GM18867 (cell line): Measurements from ENCODE around the gene COG3.

Source experiments
- ATAC-seq: cut with Tn5 transposase; IDR thresholded peaks from one replicate; pipeline ENCODE4 v1.9.1; 2021; ENCODE audit warnings: mild to moderate bottlenecking, moderate library complexity; ENCODE audit not compliant: unreplicated experiment

COG3 gene

DNA sequence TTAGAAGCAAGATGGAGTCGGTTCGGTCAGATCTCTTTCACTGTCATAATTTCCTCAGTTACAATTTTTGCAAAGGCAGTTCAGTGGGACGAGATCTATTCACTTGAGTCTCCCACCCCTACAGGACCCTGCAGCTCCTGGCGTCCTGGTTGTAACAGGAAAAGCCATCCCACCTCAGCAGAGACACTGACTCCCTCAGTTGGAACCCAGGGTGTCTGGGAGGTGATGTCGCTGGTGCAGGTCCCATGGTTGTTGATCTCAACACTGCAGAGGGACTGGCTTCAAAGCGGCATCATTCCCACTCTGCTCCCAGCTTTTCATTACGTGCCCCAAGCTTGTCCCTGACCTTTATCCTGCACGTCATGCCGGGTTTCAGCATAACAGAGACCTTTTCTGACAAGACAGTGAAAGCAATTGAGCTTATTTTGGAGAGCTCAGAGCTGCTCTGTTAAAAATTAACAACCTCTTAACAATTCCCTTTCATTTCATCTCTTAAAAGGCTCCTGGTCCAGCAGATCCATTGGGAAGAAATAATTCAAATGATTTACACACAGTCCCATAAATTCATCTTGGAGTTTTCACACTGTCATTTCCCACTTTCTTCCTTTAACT is 17.6 kb upstream of the COG3 start:
- no peak for ATAC-seq

DNA sequence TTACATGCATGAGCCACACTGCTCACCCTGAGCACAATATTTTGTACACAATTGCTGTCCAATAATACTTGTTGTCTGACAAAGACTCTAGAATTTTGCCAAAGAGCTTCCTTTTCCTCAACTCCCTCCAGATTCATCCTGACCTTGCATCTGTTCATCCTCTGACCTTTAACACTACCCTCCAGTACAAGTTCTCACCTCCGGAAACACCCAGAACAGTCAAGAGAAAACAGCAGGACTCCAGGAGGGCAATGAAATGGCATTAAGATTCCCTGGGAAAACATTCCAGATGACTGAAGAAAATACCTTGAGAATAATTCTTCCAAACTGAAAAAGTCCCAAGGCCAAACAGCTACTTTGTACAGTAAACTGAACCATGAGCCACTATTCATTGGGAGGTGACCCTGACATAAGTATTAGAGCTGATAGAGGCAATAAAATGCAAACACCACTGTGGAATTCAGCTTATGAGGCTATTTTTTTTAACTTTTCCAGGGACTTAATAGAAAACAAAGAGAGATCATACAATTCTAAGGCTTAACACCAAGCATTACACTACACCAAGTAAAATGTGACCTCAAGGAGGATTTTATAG is 15.7 kb upstream of the COG3 start:
- ATAC-seq = no peak

DNA sequence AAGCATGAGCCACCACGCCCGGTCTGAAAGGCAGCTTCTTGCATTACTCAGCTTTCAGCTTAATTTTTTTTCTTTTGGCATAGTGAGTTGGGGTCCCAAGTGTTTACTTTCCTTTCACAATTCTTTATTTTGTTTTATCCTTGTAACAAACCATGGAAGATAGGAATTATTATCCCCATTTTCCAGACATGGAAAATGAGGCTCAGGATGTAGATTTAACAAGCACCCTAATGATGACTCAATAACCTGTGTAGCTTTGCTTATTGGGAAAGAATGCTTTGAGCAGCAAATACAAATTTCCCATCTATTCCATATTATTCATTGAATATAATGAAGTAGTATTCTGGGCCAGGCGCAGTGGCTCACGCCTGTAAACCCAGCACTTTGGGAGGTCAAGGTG is 13.5 kb upstream of the COG3 start:
- no peak for ATAC-seq

DNA sequence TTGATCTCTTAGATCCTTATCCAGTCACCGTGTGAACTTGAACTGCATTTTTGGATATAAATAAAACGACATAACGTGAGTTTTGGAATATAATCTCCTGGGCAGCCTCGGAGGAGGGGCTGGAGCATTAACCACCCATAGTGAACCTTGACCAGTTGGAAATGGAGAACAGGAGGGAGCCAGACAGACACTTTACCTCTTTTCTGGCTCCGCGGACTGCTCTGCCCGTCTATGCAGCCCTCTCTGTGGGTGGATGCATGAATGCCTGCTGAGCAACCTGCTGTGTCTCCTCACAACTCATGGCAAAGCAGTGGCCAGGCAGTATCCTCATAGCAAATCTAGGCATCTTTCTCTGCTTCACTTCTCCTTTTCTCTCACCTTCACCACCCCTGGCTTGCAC is 10.5 kb upstream of the COG3 start:
- ATAC-seq = no peak

DNA sequence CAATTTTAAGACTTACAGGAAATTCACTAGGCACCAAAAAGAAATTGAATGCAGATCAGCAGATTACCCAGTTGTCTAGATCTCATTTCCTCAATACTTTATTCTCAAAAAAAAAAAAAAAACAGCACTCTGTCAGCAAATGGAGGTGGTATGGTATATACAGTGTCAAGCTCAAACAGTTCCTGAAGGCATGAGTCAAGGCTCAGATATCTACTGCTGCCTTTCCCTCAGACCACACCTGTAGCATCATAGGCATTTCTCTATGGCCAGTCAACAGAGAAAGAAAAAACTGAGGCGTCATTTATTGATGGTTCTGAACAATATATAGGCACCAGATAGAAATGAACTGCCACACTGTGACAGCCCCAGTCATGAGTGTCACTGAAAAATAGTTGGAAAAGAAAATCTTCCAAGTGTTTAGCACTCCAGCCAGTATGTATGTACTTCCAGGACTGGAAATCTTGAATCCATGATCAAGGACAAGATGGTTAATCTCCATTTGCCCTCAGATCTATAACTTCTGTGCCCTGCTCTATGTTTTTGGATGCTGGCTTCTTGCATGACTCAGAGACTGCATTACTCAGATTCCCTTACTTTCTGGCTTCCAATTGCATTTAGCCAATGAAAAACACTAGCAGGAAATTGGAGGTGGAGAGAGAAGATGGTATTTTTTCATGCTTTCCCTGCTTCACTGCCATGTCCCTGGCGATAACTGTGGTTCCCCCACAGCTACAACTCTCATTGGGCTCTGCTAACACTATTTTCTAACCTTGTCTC is 8.4 kb upstream of the COG3 start:
- ATAC-seq = no peak

DNA sequence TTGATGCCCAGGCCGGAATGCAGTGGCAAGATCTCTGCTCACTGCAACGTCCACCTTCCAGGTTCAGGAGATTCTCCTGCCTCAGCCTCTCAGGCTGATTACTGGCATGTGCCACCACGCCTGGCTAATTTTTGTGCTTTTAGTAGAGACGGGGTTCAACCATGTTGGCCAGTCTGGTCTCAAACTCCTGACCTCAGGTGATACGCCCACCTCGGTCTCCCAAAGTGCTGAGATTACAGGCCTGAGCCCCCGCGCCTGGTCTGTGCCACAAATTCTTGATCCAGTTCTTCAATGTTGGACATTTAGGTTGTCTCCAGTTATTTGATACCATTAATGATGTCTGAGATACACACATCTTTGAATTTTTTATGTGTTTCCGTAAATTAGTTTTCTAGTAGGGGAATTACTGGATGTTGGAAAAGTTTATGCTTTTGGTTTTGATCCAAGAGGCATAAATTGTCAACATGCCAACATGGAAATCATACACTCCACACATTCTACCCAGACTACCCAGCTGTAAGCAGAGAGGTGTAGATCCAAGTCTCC is 525 bp upstream of the COG3 start:
- no peak for ATAC-seq

DNA sequence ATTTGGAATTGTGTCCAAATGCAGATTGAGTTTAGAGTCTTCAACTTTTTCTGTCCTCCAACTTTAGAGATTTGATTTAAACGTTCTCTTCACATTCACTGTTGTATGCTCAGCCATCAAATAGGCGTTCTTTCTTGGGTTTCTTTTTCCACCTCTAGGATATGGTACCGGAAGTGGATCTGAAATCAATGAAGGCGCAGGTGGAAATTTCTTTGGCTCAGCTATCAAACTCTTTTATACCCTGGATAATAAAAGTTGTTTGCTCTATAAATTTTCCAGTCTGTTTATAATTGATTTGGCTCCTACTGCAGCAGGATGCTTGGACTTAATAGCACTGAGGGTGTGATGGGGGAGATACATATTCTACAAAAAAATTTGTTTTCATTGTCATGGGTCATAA is 1.6 kb downstream of the COG3 start:
- ATAC-seq = no peak

DNA sequence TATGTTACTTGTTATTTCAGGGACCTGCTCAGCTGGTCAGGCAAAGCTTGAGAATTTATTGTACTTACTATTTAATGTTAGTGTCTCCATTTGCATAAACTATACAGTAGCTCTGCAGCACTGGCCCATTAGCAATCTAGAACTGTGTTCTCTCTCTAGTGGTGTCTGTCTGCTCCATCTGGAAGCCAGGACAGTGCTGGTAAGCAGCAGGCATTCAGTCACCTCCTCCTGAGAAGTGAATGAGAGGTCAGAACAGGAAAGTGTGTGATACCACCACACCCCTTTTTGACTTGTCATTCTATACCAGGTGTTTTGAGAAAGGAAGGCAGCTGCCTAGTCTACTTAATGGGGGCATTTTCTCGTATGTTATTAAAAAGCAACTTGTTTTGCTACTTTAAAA is 3.9 kb downstream of the COG3 start:
- no peak for ATAC-seq

DNA sequence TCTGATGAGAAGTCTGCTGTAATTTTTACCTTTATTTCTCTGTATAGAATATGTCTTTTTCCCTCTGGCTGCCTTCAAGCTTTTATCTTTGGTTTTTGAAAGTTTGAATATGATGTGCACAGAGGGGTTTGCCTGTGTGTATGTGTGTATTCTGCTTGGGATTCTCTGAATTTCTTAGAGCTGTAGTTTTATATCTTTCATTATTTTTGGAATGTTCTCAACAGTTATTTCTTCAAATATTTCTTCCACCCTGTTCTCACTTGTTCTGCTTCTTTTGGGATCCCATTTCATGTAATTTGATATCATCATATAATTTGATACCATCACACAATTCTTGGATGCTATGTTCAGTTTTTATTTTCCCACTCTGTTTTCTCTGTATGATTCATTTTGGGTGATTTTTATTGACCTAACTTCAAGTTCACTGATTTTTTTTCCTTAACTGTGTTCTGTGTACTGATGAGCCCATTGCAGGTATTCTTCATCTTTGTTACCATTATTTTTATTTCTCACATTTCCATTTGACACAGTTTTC is 7.5 kb downstream of the COG3 start:
- ATAC-seq = no peak

DNA sequence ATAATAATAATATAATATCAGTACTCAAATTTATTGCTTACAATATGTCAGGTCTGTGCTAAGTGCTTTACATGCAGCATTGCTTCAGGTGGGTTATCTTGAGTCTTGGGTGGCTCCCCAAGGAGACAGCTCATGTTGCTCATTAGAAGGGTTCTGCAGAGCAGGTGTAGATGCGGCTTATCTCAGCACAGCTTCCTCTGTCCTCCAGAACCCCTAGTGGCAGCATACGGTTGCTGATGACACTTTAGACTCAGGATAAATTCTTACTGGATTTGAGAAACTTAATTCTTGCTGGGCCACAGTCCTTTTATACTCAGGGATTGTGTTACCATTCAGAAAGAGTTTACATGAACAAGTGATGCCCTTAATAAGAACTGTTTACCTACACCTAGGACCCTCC is 8.9 kb downstream of the COG3 start:
- no peak for ATAC-seq

DNA sequence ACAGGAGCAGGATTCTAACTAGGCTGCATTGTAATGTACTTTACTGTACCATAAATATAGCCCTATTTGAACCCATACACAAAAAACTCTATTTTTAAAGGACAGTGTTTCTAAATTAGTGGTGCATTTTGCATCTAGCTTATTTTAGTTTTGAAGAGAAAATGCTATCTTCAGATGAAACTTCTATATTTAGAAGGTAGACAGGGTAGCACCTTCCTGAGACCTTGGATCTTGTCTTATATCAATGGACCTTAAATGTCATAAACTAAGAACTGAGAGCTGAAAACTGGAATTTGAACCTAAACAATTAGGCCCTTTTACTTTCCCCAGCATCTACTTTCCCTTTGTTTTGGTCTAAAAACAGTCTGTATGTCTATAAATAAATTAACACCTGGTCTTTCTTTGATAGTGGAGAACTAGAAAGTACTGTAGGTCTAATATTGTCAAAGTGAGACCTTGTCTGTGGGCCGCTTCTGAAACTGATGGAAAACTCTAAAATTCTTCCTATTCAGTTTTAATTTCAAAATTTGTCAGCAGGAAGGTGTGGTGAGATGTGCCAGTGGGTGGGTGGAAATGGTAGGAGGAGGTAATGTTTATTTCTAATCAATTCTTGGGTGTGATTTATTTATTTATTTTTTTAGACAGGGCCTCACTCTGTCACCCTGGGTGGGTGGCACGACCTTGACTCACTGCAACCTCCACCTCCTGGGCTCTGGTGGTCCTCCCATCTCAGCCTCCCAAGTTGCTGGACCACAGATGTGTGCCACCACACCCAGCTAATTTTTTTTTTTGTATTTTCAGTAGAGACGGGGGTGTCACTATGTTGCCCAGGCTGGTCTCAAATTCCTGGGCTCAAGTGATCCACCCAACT is 10.1 kb downstream of the COG3 start:
- no peak for ATAC-seq

DNA sequence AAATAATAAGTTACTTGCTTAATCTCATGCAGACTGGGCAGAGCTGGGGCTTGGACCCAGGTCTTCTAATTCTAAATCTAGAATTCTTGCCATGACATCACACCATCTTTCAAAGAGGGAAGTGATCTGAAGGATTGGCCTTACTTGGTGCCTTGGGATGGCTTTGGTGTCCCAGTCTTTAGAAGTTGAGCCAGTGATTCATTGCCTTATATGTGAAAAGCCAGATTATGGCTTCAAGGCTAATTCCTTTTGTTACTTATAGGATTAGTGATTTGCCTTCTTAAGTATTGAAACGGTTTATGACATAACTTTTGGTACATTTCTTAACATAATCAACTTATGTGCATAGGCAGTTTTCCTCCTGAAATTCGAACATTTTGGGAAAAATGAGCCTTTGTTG is 14.9 kb downstream of the COG3 start:
- no peak for ATAC-seq

DNA sequence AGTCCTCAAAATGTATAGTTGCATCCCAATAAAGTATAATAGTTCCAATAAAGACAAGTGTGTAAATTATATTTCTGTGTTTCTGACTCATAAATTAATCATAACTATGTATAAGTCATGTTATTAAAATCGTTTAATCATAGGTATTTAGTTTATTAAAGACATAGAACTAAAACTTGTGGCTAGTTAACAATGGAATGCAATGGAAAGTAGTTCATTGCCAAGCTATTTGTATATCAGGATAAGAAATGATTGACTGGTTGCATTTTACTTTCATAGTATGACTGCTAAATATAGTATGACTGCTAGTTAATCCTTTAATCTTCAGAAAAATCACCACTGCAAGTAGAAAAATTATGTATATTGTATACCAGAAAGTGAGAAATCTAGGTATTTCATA is 16.9 kb downstream of the COG3 start:
- ATAC-seq = no peak

DNA sequence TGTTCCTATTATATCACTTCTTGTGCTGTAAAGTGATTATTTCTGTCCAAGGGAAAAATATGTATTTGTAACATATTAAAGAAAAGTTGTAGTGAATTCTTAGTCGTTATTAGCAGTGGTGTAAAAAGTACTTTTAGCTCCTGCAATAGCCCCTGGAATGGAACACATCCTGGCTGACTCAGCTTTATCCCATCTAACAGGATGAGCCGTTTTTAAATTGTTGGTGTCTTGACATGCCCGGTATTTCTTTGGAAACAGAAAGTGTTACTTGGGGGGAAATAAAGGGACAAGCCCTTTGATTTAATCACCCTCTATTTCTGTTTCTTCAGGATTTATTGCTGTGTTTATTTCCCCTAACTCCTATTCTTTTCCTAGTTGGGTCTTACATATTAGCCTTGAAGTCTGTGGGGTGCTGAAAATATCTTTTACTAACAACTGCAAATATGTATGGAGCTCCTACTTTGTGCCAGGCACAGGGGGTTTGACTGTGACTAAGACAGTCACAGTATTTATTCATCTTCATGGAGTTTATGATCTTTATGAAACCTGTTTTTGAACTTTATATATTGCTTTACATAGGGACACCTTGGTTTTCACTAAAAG is 17.9 kb downstream of the COG3 start:
- ATAC-seq = no peak

DNA sequence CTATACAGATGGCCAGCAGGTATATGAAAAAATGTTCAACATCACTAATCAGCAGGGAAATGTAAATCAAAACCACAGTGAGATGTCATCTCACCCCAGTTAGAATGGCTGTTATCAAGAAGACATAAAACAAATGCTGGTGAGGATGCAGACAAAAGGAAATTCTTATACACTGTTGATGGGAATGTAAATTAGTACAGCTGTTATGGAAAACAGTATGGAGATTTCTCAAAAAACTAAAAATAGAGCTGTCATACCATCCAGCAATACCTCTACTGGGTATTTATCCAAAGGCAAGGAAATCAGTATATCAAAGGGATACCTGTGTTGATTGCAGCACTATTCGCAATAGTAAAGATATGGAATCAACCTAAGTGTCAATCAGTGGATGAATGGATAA is 22.9 kb downstream of the COG3 start:
- no peak for ATAC-seq

DNA sequence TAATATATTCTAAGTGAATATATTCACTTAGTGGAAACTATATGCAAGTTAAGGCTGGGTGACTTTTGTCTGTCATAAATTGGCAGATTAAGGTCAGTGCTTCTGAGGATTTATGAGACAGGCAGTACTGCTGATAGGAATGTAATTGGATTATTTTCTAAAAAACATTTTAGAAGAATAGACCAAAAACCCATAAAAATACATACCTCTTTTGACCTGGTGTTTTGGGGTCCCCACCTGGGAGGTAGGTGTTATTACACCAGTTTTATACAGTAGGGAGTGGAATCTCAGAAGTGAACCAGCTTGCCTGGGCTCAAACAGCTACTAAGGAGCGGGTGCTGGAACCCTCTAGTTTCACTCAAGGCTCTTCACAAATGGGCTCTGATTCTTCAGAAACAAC is 25.3 kb downstream of the COG3 start:
- no peak for ATAC-seq

DNA sequence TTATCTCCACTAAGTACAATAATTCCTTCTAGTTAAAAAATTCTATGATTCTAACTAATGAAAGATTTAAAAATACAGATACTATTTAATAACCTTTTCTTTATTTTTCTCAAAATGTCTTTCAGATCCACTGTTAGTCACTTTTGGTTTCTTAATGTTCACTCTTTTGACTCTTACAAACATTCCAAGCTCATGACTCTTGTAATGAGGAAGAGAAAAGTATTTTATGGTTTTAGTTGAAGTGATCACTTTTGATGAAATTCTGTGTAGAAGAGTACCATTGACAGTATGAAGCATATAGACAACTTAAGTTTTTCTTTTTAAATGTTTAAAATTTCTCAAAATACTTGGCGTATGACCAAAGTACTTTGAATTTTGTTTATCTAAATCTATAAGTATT is 27.8 kb downstream of the COG3 start:
- ATAC-seq = no peak

DNA sequence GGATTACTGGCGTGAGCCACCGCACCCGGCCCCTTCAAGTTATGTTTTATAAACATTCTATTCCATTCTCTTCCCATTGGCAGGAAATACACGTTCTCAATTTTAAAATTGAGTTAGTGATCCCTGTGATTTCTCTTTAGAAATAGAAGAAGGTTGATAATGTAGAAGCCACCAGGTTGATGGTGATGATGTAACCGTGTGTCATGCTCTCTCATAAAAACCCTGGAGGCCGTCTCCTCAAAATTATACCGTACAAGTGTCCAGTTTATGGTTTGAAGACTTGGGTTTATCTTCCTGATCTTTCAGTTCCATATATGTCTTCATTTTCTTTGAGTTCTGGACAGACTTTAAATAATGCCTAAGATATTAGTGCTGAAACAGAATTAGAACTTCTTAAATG is 32.2 kb downstream of the COG3 start:
- no peak for ATAC-seq

DNA sequence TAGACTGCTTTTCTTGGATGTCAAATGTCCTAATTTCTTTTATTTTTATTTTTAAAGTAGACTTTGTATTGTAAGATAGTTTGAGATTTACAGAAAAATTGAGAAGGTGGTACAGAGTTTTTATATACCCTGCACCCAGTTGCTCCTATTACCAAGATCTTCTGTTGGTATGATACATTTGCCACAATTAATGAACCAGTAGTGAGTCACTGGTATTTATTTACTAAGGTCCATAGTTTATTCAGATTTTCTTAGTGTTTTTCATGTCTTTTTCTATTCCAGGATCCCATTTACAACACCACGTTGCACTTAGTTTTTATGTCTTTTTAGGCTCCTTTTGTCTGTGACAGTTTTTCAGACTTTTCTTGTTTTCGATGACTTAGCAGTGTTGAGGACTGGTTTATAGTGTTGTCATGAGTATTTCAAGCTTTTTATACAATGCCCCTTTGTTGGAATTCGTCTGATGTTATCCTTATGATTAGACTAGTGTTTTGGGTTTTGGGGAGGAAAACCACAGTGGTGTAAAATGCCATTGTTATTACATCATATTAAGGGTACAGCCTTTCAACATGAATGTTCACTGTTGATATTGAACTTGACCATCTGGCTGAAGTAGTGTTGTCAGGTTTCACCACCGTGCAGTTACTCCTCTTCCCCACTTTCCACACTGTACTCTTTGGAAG is 35.9 kb downstream of the COG3 start:
- ATAC-seq = no peak

DNA sequence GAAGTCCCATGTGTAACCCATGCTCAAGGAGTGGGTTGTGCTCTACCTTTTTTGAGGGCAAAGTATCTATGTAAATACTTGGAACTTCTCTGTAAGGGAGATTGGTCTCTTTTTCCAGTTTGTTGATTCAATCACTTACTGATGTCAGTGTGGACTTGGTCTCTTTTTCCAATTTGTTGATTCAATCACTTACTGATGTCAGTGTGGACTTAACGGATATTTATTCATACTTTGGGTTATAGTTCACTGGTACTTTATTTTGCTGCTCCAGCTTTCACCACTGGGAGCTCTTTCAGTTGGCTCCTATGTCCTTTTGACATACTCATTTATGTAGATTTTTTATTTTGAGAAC is 36.4 kb downstream of the COG3 start:
- ATAC-seq = no peak
